HG03095 (cell line): Measurements from ENCODE around the gene OR2G3.

Experiments used
- ATAC-seq: cut with Tn5 transposase; IDR thresholded peaks from one replicate; pipeline ENCODE4 v1.9.1; 2021; ENCODE audit warnings: moderate library complexity; ENCODE audit not compliant: unreplicated experiment

The OR2G3 gene

GRCh38 chr1:247605286-247605685, at the start of gene OR2G3:
Gene OR2G3 (plus strand): TSS chr1:247605586. CDS start chr1:247605586, 0 bp downstream.
- no peak for ATAC-seq

GRCh38 chr1:247557926-247558674, 47.3 kb upstream of the OR2G3 start:
- ATAC-seq, result no peak

- no peak for ATAC-seq
These were observed 43.7 kb upstream of the OR2G3 start for GRCh38 chr1:247561711-247562110.

- ATAC-seq, result no peak
These were observed 43.2 kb upstream of the OR2G3 start for GRCh38 chr1:247562198-247562597.

GRCh38 chr1:247574236-247574635, 31.1 kb upstream of the OR2G3 start:
- no peak for ATAC-seq

- ATAC-seq, result no peak
These were observed 30.7 kb upstream of the OR2G3 start for GRCh38 chr1:247574664-247575063.

- no peak for ATAC-seq
These were observed 28.9 kb upstream of the OR2G3 start for GRCh38 chr1:247576514-247576913.

- no peak for ATAC-seq
These were observed 26.4 kb upstream of the OR2G3 start for GRCh38 chr1:247578946-247579460.

- no peak for ATAC-seq
These were observed 17.3 kb upstream of the OR2G3 start, which contains the start of gene OR2G2 for GRCh38 chr1:247588060-247588459. Gene OR2G2 (plus strand): TSS chr1:247588360. CDS start chr1:247588360, 0 bp downstream.

- ATAC-seq, result no peak
These were observed 8.0 kb downstream of the OR2G3 start for GRCh38 chr1:247613405-247613804.

- ATAC-seq, result no peak
These were observed 9.2 kb downstream of the OR2G3 start for GRCh38 chr1:247614625-247615024.

GRCh38 chr1:247627951-247628350, 22.6 kb downstream of the OR2G3 start:
- no peak for ATAC-seq

GRCh38 chr1:247638011-247638410, 32.6 kb downstream of the OR2G3 start:
- ATAC-seq, result no peak

GRCh38 chr1:247638781-247639180, 33.4 kb downstream of the OR2G3 start:
- ATAC-seq, result no peak

- no peak for ATAC-seq
These were observed 34.1 kb downstream of the OR2G3 start for GRCh38 chr1:247639381-247639981.

GRCh38 chr1:247642742-247643141, 37.4 kb downstream of the OR2G3 start:
- ATAC-seq, result no peak

GRCh38 chr1:247646867-247647266, 41.5 kb downstream of the OR2G3 start:
- ATAC-seq, result no peak

GRCh38 chr1:247647864-247648263, 42.5 kb downstream of the OR2G3 start:
- ATAC-seq, result no peak

GRCh38 chr1:247653040-247653439, 47.7 kb downstream of the OR2G3 start:
- no peak for ATAC-seq
